ENCODE data around the gene LAMB3. TPM values are rescaled to one million over a fixed set of nuclear protein-coding genes. Genes with fewer than 3 reads are reported as not detected.

The LAMB3 gene
- total RNA-seq, 4 donors from 2014 or later, result 74.2 to 165 (median 127) TPM

- Histone ChIP-seq H3K36me3 (no peaks in the 10 kb centered on the region), H3K27me3 (no peaks in the 10 kb centered on the region), H3K4me3 (no peak overlapping the region), H3K9me3 (no peaks in the 10 kb centered on the region), H3K4me1 (peaks cover 3% of the 10 kb centered on the region), H3K27ac (no peak overlapping the region)
- 93% methylated on average over 5 of the region's 5 CpGs for WGBS
- no peak for DNase-seq (ENCODE audit: low spot score in 2 of 2)
- no peak for TF ChIP-seq POLR2AphosphoS5 (IDR thresholded peaks at IDR 0.05)
- TF ChIP-seq CTCF (IDR thresholded peaks at IDR 0.05), result no peak
- no peak for TF ChIP-seq EP300 (IDR thresholded peaks at IDR 0.05)
- TF ChIP-seq POLR2A (IDR thresholded peaks at IDR 0.05), result no peak
Measured at GRCh38 chr1:209614151-209614420, 38.1 kb downstream of the LAMB3 start.

- no peaks in the 10 kb centered on the region for H3K36me3 ChIP-seq
- no peak for TF ChIP-seq EP300 (IDR thresholded peaks at IDR 0.05)
- TF ChIP-seq POLR2A (IDR thresholded peaks at IDR 0.05), result no peak
- no peak for TF ChIP-seq POLR2AphosphoS5 (IDR thresholded peaks at IDR 0.05)
- TF ChIP-seq CTCF (IDR thresholded peaks at IDR 0.05), result no peak
- 50% methylated on average over 4 of the region's 4 CpGs for WGBS
- H3K4me3 ChIP-seq, result no peak overlapping the region
- no peaks in the 10 kb centered on the region for H3K9me3 ChIP-seq
- no peak overlapping the region for H3K27ac ChIP-seq
- no peaks in the 10 kb centered on the region for H3K27me3 ChIP-seq
- H3K4me1 ChIP-seq, result peaks cover 3% of the 10 kb centered on the region
- no peak for DNase-seq (ENCODE audit: low spot score in 2 of 2)
Measured at GRCh38 chr1:209613400-209614150, 38.6 kb downstream of the LAMB3 start.

- Histone ChIP-seq H3K4me1 (peaks cover 3% of the 10 kb centered on the region), H3K36me3 (no peaks in the 10 kb centered on the region), H3K27ac (no peak overlapping the region), H3K4me3 (no peak overlapping the region), H3K27me3 (no peaks in the 10 kb centered on the region), H3K9me3 (no peaks in the 10 kb centered on the region)
- no peak for DNase-seq (ENCODE audit: low spot score in 2 of 2)
- TF ChIP-seq CTCF (IDR thresholded peaks at IDR 0.05) (no peak), POLR2AphosphoS5 (IDR thresholded peaks at IDR 0.05) (no peak), EP300 (IDR thresholded peaks at IDR 0.05) (no peak), POLR2A (IDR thresholded peaks at IDR 0.05) (no peak)
- WGBS, result 90% methylated on average over 11 of the region's 12 CpGs
Measured at GRCh38 chr1:209612646-209613399, 39.4 kb downstream of the LAMB3 start.

GRCh38 chr1:209611771-209612570, 40.3 kb downstream of the LAMB3 start:
- Histone ChIP-seq H3K4me3 (no peak overlapping the region), H3K9me3 (no peaks in the 10 kb centered on the region), H3K36me3 (no peaks in the 10 kb centered on the region), H3K27ac (no peak overlapping the region), H3K27me3 (no peaks in the 10 kb centered on the region), H3K4me1 (peaks cover 7% of the 10 kb centered on the region)
- TF ChIP-seq POLR2A (IDR thresholded peaks at IDR 0.05), result no peak
- no peak for TF ChIP-seq POLR2AphosphoS5 (IDR thresholded peaks at IDR 0.05)
- no peak for TF ChIP-seq EP300 (IDR thresholded peaks at IDR 0.05)
- no peak for TF ChIP-seq CTCF (IDR thresholded peaks at IDR 0.05)
- 95% methylated on average over 8 of the region's 13 CpGs for WGBS
- DNase-seq (ENCODE audit: low spot score in 2 of 2), result no peak

GRCh38 chr1:209610631-209610905, 41.7 kb downstream of the LAMB3 start:
- 97% methylated on average over 3 of the region's 3 CpGs for WGBS
- no peak overlapping the region for H3K4me3 ChIP-seq
- H3K36me3 ChIP-seq, result no peaks in the 10 kb centered on the region
- peaks cover 7% of the 10 kb centered on the region for H3K4me1 ChIP-seq
- no peak overlapping the region for H3K27ac ChIP-seq
- no peaks in the 10 kb centered on the region for H3K9me3 ChIP-seq
- DNase-seq (ENCODE audit: low spot score in 2 of 2), result no peak
- TF ChIP-seq POLR2AphosphoS5 (IDR thresholded peaks at IDR 0.05) (no peak), EP300 (IDR thresholded peaks at IDR 0.05) (no peak), POLR2A (IDR thresholded peaks at IDR 0.05) (no peak), CTCF (IDR thresholded peaks at IDR 0.05) (no peak)
- H3K27me3 ChIP-seq, result no peaks in the 10 kb centered on the region
